A549 (cell line): Measurements from ENCODE around the gene SLBP. TPM values are rescaled to one million over a fixed set of nuclear protein-coding genes. Genes with fewer than 3 reads are reported as not detected.

ENCODE experiments used
- ATAC-seq, 2 experiments: fragments of 200-7000 bp in 1 of 2; fragments of >200 bp in 1 of 2; cut with Nextera tagmentation in 1 of 2; cut with Tn5 transposase in 1 of 2; 3 replicates each; pipeline versions ENCODE4 v1.8.0 to v1.9.1; 2018 to 2020; ENCODE audit warnings: mild to moderate bottlenecking in 1 of 2, moderate library complexity in 1 of 2
- CTCF ChIA-PET: fragments of 300-600 bp; sonication (Branson Sonifier 250); formaldehyde crosslinking; extraction: SDS; loops from one replicate; lab custom pipeline; 2021; ENCODE audit warnings: antibody characterized with exemption, inconsistent platforms; lab: Yijun Ruan, JAX
- POLR2A ChIA-PET: fragments of 350-600 bp; formaldehyde crosslinking; extraction: SDS; loops from one replicate; lab custom pipeline; 2021; ENCODE audit warnings: antibody characterized with exemption, inconsistent platforms; lab: Yijun Ruan, JAX
- DNase-seq, 2 experiments: peaks; one replicate each; pipeline versions ENCODE4 v3.0.0 to v3.0.0-alpha.2; 2011 to 2016; ENCODE audit warnings: low read depth in 1 of 2, low spot score in 1 of 2
- FAIRE-seq: peaks from 2 replicates; lab custom pipeline; 2011; peaks lifted over from hg19 to GRCh38; lab: Jason Lieb, UNC
- H3K27ac ChIP-seq, 2 experiments: fragments of >200 bp; sonication (Bioruptor Twin); formaldehyde crosslinking; 3 replicates each; pipeline ENCODE4 v1.5.1; 2016 to 2017
- H3K4me1 ChIP-seq: fragments of >200 bp; sonication (Bioruptor Twin); formaldehyde crosslinking; 3 replicates; pipeline ENCODE4 v1.6.1; 2016
- H3K4me2 ChIP-seq: fragments of >200 bp; sonication (Bioruptor Twin); formaldehyde crosslinking; 3 replicates; pipeline ENCODE4 v1.6.1; 2016
- H3K4me3 ChIP-seq: fragments of >200 bp; sonication (Bioruptor Twin); formaldehyde crosslinking; 3 replicates; pipeline ENCODE4 v1.5.1; 2016
- H3K9me3 ChIP-seq: fragments of >200 bp; sonication (Bioruptor Twin); formaldehyde crosslinking; 3 replicates; pipeline ENCODE4 v1.6.1; 2016
- BHLHE40 ChIP-seq: IDR thresholded peaks from 2 replicates; pipeline ENCODE4 v1.6.1; 2012; ENCODE audit warnings: low read depth, low read length, inconsistent platforms
- CBX8 ChIP-seq: fragments of 200-600 bp; sonication (generic); IDR thresholded peaks from 2 replicates; pipeline ENCODE4 v1.6.1; 2016
- CEBPB ChIP-seq, 2 experiments: fragments of >200 bp in 1 of 2; sonication (Bioruptor Twin) in 1 of 2; formaldehyde crosslinking in 1 of 2; IDR thresholded peaks; 2 replicates each; pipeline ENCODE4 v1.6.1; 2012 to 2016
- CTCF ChIP-seq: fragments of >200 bp; sonication (Bioruptor Twin); formaldehyde crosslinking; IDR thresholded peaks from 3 replicates; pipeline ENCODE4 v1.5.1; 2016
- E2F6 ChIP-seq: IDR thresholded peaks from 2 replicates; pipeline ENCODE4 v1.6.1; 2012; ENCODE audit warnings: low read depth, borderline replicate concordance
- EHF ChIP-seq: fragments of 250-450 bp; sonication (Bioruptor Pico); IDR thresholded peaks from 2 replicates; pipeline ENCODE4 v1.5.0; 2020; ENCODE audit warnings: mild to moderate bottlenecking
- EHMT2 ChIP-seq: fragments of 200-600 bp; sonication (generic); IDR thresholded peaks from 2 replicates; pipeline ENCODE4 v1.6.1; 2016; ENCODE audit warnings: antibody characterized with exemption, low read depth, mild to moderate bottlenecking, moderate library complexity
- HDAC2 ChIP-seq: fragments of 200-600 bp; sonication (generic); IDR thresholded peaks from 2 replicates; pipeline ENCODE4 v1.6.1; 2016
- HEYL ChIP-seq: fragments of 250-450 bp; sonication (Bioruptor Pico); IDR thresholded peaks from 2 replicates; pipeline ENCODE4 v1.8.0; 2021; ENCODE audit warnings: mild to moderate bottlenecking, moderate library complexity
- HOXB5 ChIP-seq: fragments of 250-450 bp; sonication (Bioruptor Pico); IDR thresholded peaks from 2 replicates; pipeline ENCODE4 v1.5.0; 2020; ENCODE audit warnings: mild to moderate bottlenecking, moderate library complexity
- KDM1A ChIP-seq: fragments of 200-600 bp; sonication (generic); IDR thresholded peaks from 2 replicates; pipeline ENCODE4 v1.6.1; 2016; ENCODE audit warnings: low read depth, mild to moderate bottlenecking
- NR3C1 ChIP-seq: fragments of >200 bp; sonication (Bioruptor Twin); formaldehyde crosslinking; IDR thresholded peaks from 3 replicates; pipeline ENCODE4 v1.6.1; 2017
- PBX3 ChIP-seq: IDR thresholded peaks from 2 replicates; pipeline ENCODE4 v1.6.1; 2012
- PHF8 ChIP-seq: fragments of 200-600 bp; sonication (generic); IDR thresholded peaks from 2 replicates; pipeline ENCODE4 v1.6.1; 2016; ENCODE audit warnings: low read depth, mild to moderate bottlenecking, antibody characterized with exemption, moderate library complexity, borderline replicate concordance
- POLR2AphosphoS2 ChIP-seq: conservative IDR thresholded peaks from 2 replicates; pipeline ENCODE4 v1.6.1; 2012; ENCODE audit warnings: low read length, improper control_type of control experiment, inconsistent platforms
- RAD21 ChIP-seq, 2 experiments: fragments of >200 bp in 1 of 2; sonication (Bioruptor Twin) in 1 of 2; formaldehyde crosslinking in 1 of 2; IDR thresholded peaks in 1 of 2; conservative IDR thresholded peaks in 1 of 2; 2 replicates in 1 of 2; 3 replicates in 1 of 2; pipeline ENCODE4 v1.6.1; 2012 to 2018; ENCODE audit warnings: inconsistent platforms in 1 of 2
- SMC3 ChIP-seq: fragments of >200 bp; sonication (Bioruptor Twin); formaldehyde crosslinking; IDR thresholded peaks from 3 replicates; pipeline ENCODE4 v1.6.1; 2018; ENCODE audit warnings: inconsistent platforms
- TFCP2L1 ChIP-seq: fragments of 250-450 bp; sonication (Bioruptor Pico); IDR thresholded peaks from 2 replicates; pipeline ENCODE4 v1.5.0; 2021; ENCODE audit warnings: mild to moderate bottlenecking
- USF2 ChIP-seq: fragments of 450-650 bp; IDR thresholded peaks from 2 replicates; pipeline ENCODE4 v1.6.1; 2014; ENCODE audit warnings: antibody characterized with exemption
- ZC3H11A ChIP-seq: fragments of 450-650 bp; IDR thresholded peaks from 2 replicates; pipeline ENCODE4 v1.6.1; 2014; ENCODE audit warnings: antibody characterized with exemption, mild to moderate bottlenecking
- ZNF302 ChIP-seq: fragments of 250-450 bp; sonication (Bioruptor Pico); IDR thresholded peaks from 2 replicates; pipeline ENCODE4 v1.9.0; 2021; ENCODE audit warnings: inconsistent platforms, mild to moderate bottlenecking, moderate library complexity
- WGBS: methylation state at CpG from one replicate; pipeline ENCODE4 v1.1.6; 2017; ENCODE audit errors: missing lambda C conversion rate; 5-methylcytosine and 5-hydroxymethylcytosine counted together
- polyA plus RNA-seq, 4 experiments: library from polyadenylated mRNA; depleted of rRNA in 3 of 4; stranded (reverse); fragments of >200 nt; fragmentation: RNase III in 1 of 4; extraction: RNeasy Plus Mini Kit Qiagen cat#74134 plus additional on column Dnase treatment in 1 of 4; gene quantifications; 2 replicates in 3 of 4; 3 replicates in 1 of 4; pipeline ENCODE4 v1.2.3, GENCODE V29; 2011 to 2017
- TF ChIP-seq, protein P1 (sequence below): fragments of 150-350 bp; IDR thresholded peaks from 2 replicates; pipeline ENCODE4 v1.6.1; 2014; ENCODE audit warnings: low read depth, mild to moderate bottlenecking, low read length
- TF ChIP-seq, protein P2 (sequence below): fragments of 250-450 bp; sonication (Bioruptor Pico); IDR thresholded peaks from 2 replicates; pipeline ENCODE4 v1.5.0; 2021; ENCODE audit warnings: mild to moderate bottlenecking, moderate library complexity, borderline replicate concordance

Gene SLBP
- polyA plus RNA-seq, 2 of the 4 experiments (the other 2 are of a cell fraction): 80.5 to 89.9 TPM

DNA sequence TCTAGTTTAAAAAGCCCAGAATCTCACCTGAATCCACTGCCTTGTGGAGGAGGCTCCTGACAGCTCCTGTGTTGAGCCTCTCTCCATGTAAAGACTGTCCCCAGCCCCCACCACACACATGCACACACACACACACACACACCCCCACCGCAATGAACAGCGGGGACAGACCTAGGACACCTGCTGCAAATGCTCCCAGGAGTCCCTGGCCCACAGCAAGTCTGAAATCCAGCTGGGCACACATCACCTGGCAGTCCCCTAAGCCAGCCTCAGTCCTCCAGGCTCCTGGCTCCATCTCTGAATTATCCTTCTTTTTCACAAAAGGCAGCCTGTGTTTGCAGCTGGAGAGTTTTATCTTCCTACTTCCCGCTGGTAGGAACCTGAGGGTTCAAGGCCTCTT lies 21.4 kb downstream of the SLBP start (continued):
- no peak for TF ChIP-seq PBX3
- no peak for TF ChIP-seq BHLHE40
- TF ChIP-seq CEBPB (IDR thresholded peaks at IDR 0.05): no peak
- TF ChIP-seq, all 56 proteins: peak for 0

GRCh38 chr4:1686440-1687036 lies 25.6 kb downstream of the SLBP start:
- ChIA-PET POLR2A (no interaction called here), CTCF (interaction anchor here (0.8 kb wide), 1 partner anchor 44 kb away, joined by 3 read pairs; no protein-coding TSS in a partner anchor)
- FAIRE-seq (no peak), DNase-seq (no peak), ATAC-seq (peak in 1 of 2 experiments; percentile 13; a peak in 2 of 6 replicates)
- Histone ChIP-seq H3K4me2 (no peak overlapping the region), H3K9me3 (no peaks in the 10 kb centered on the region), H3K4me1 (peaks cover 10% of the 10 kb centered on the region; the same call in 1 of the 3 replicates), H3K4me3 (no peak overlapping the region), H3K27ac (no peak overlapping the region)
- TF ChIP-seq ZNF302 (no peak), EHMT2 (no peak), USF2 (no peak), HDAC2 (no peak), KDM1A (no peak), PBX3 (no peak), CTCF (no peak), TFCP2L1 (CRISPR knock-in tag) (no peak), ZC3H11A (no peak), HOXB5 (CRISPR knock-in tag) (no peak), SMC3 (no peak), HEYL (no peak), EHF (CRISPR knock-in tag) (no peak)
- TF ChIP-seq, protein P1, sequence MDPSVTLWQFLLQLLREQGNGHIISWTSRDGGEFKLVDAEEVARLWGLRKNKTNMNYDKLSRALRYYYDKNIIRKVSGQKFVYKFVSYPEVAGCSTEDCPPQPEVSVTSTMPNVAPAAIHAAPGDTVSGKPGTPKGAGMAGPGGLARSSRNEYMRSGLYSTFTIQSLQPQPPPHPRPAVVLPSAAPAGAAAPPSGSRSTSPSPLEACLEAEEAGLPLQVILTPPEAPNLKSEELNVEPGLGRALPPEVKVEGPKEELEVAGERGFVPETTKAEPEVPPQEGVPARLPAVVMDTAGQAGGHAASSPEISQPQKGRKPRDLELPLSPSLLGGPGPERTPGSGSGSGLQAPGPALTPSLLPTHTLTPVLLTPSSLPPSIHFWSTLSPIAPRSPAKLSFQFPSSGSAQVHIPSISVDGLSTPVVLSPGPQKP: no peak
- WGBS: 55% methylated on average over 3 of the region's 7 CpGs

DNA sequence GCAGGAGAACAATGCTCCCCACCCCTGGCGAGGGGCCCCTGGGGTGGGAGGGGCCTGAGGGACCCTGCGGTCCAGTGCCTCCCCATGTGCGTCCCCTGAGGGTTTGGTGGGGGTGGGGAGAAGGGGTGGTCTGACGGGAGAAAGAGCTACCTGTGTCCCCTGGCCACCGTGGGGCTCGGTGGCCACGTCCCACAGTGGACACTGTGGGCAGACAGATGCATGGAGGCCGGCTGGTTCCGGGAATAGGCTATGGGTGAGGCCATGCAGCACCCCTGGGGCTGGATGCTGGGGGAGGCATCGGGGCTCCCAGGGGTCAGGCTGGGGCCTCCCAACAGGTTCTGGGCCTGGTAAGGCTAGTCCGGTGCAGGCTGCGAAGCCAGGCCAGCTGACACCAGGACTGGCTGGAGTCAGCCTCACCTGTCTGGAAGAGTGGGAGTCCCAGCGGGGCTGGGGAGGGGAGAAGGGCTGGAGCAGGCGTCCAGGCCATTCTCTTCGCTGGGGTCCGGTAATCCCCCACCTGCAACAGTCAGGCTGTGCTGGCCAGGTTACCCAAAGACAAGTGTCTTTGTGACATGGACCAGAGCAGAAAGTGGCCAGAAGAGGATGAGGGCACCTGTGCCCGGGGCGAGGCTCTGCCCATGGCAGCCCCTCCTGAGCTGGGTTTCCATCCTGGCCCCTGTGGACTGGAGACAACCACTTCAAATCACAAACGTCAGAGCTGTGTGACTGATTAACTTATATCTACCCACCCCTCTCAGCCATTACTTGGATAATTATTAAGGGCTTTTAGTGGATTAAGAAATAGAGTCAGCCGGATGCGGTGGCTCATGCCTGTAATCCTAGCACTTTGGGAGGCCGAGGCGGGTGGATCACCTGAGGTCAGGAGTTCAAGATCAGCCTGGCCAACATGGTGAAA lies 26.6 kb downstream of the SLBP start:
- 80% methylated on average over 17 of the region's 23 CpGs for WGBS
- DNase-seq (no peak), ATAC-seq (peak in 1 of 2 experiments; percentile 10; a peak in 2 of 6 replicates), FAIRE-seq (no peak)
- H3K27ac ChIP-seq: peak overlapping the region in 1 of 2 experiments; percentile 87; a peak in 3 of 6 replicates
- peak overlapping the region; percentile 75 for H3K4me2 ChIP-seq
- H3K9me3 ChIP-seq: no peaks in the 10 kb centered on the region
- peaks cover 10% of the 10 kb centered on the region; the same call in 1 of the 3 replicates for H3K4me1 ChIP-seq
- H3K4me3 ChIP-seq: peak overlapping the region; percentile 54; the same call in 2 of the 3 replicates
- POLR2A ChIA-PET: no interaction called here
- CTCF ChIA-PET: interaction anchor here (0.8 kb wide), 1 partner anchor 45 kb away, joined by 3 read pairs; no protein-coding TSS in a partner anchor
- TF ChIP-seq, protein P2, sequence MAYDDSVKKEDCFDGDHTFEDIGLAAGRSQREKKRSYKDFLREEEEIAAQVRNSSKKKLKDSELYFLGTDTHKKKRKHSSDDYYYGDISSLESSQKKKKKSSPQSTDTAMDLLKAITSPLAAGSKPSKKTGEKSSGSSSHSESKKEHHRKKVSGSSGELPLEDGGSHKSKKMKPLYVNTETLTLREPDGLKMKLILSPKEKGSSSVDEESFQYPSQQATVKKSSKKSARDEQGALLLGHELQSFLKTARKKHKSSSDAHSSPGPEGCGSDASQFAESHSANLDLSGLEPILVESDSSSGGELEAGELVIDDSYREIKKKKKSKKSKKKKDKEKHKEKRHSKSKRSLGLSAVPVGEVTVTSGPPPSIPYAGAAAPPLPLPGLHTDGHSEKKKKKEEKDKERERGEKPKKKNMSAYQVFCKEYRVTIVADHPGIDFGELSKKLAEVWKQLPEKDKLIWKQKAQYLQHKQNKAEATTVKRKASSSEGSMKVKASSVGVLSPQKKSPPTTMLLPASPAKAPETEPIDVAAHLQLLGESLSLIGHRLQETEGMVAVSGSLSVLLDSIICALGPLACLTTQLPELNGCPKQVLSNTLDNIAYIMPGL (CRISPR knock-in tag): no peak
- TF ChIP-seq CBX8: no peak
- TF ChIP-seq POLR2AphosphoS2: no peak
- no peak for TF ChIP-seq E2F6
- no peak for TF ChIP-seq NR3C1
- no peak for TF ChIP-seq PHF8
- TF ChIP-seq RAD21 (conservative IDR thresholded peaks at IDR 0.05 in 1 of 2, IDR thresholded peaks at IDR 0.05 in 1 of 2): no peak
